Measurements from ENCODE around the gene PIP5K1C.

DNA sequence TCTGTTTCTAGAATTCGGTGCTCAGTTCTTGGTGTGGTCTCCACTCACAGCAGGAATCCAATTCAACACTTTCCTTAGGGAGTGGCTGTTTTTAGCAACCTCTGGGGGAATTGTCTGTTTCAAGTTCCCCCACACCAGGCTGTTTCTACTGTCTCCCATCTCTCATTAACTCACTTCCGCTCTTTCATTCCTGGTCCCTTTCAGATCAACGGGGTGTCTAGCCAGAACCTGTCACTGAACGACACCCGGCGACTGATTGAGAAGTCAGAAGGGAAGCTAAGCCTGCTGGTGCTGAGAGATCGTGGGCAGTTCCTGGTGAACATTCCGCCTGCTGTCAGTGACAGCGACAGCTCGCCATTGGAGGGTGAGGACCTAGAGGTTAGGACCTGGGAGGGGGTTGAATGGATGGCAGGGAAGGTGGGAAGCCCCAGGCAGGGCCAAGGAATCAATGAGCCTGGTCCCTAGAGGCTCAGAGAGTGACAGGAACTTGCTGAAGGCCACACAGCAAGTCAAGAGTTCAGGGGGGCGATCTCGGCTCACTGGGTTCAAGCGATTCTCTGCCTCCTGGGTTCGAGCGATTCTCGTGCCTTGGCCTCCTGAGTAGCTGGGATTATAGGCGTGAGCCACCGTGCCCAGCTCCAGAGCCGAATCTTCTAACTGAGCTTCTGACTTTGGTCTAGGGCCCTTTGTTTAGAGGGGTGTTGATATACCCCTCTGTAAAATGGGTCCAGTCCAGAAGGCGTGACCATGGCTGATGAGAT is 33.5 kb upstream of the PIP5K1C start:
- no peak for TF ChIP-seq RUNX1 (IDR thresholded peaks at IDR 0.05; ENCODE audit: low read depth)
- no peak for TF ChIP-seq RBM14 (IDR thresholded peaks at IDR 0.05; ENCODE audit: borderline replicate concordance, insufficient read depth, low read depth, low read length)
- TF ChIP-seq, protein P1, sequence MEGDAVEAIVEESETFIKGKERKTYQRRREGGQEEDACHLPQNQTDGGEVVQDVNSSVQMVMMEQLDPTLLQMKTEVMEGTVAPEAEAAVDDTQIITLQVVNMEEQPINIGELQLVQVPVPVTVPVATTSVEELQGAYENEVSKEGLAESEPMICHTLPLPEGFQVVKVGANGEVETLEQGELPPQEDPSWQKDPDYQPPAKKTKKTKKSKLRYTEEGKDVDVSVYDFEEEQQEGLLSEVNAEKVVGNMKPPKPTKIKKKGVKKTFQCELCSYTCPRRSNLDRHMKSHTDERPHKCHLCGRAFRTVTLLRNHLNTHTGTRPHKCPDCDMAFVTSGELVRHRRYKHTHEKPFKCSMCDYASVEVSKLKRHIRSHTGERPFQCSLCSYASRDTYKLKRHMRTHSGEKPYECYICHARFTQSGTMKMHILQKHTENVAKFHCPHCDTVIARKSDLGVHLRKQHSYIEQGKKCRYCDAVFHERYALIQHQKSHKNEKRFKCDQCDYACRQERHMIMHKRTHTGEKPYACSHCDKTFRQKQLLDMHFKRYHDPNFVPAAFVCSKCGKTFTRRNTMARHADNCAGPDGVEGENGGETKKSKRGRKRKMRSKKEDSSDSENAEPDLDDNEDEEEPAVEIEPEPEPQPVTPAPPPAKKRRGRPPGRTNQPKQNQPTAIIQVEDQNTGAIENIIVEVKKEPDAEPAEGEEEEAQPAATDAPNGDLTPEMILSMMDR (IDR thresholded peaks at IDR 0.05 in 2 of 3, conservative IDR thresholded peaks at IDR 0.05 in 1 of 3; ENCODE audit: insufficient read depth in 2 of 3, low read depth in 1 of 3, low read length in 3 of 3) = no peak
- no peak for TF ChIP-seq FOS (IDR thresholded peaks at IDR 0.05; ENCODE audit: extremely low read depth, insufficient read length)
- no peak for TF ChIP-seq EHMT2 (IDR thresholded peaks at IDR 0.05)
- TF ChIP-seq, protein P2, sequence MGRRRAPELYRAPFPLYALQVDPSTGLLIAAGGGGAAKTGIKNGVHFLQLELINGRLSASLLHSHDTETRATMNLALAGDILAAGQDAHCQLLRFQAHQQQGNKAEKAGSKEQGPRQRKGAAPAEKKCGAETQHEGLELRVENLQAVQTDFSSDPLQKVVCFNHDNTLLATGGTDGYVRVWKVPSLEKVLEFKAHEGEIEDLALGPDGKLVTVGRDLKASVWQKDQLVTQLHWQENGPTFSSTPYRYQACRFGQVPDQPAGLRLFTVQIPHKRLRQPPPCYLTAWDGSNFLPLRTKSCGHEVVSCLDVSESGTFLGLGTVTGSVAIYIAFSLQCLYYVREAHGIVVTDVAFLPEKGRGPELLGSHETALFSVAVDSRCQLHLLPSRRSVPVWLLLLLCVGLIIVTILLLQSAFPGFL (CRISPR knock-in tag; IDR thresholded peaks at IDR 0.05) = no peak
- TF ChIP-seq ZNF408 (CRISPR knock-in tag; IDR thresholded peaks at IDR 0.05; ENCODE audit: low read depth) = no peak
- no peak for TF ChIP-seq GATAD2A (IDR thresholded peaks at IDR 0.05)
- no peak for TF ChIP-seq EZH2 (IDR thresholded peaks at IDR 0.05; ENCODE audit: borderline replicate concordance, low read depth, low read length)
- TF ChIP-seq HDGF (IDR thresholded peaks at IDR 0.05) = no peak
